Measurements from ENCODE around the gene ATL2.
"Not testable (repeated sequence)": the region's sequence is repeated elsewhere in the genome, so short reads cannot be mapped to it uniquely, and the experiment has no call there.

ATL2 gene

GRCh38 chr2:38322224-38322914 lies 54.7 kb downstream of the ATL2 start:
- no peak for DNase-seq

- not testable (repeated sequence) for DNase-seq
Observed at GRCh38 chr2:38319240-38319639, 57.8 kb downstream of the ATL2 start.

DNA sequence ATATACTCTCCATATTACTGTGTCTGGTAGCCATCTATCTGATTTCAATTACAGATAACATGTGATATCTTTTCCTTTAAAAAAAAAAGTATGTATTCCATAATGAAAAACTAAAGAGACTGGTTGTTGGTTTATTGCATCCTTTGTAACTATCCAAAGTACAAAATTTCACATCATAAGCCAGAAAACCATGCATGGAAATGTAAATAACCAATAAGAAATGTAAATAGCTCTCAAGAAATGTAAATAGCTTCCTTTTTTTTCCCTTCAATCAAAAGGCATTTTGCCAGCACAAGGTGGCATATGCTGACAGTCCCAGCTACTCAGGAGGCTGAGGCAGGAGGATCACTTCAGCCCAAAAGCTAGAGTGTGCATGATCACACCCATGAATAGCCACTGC lies 59.3 kb downstream of the ATL2 start:
- DNase-seq: no peak

DNA sequence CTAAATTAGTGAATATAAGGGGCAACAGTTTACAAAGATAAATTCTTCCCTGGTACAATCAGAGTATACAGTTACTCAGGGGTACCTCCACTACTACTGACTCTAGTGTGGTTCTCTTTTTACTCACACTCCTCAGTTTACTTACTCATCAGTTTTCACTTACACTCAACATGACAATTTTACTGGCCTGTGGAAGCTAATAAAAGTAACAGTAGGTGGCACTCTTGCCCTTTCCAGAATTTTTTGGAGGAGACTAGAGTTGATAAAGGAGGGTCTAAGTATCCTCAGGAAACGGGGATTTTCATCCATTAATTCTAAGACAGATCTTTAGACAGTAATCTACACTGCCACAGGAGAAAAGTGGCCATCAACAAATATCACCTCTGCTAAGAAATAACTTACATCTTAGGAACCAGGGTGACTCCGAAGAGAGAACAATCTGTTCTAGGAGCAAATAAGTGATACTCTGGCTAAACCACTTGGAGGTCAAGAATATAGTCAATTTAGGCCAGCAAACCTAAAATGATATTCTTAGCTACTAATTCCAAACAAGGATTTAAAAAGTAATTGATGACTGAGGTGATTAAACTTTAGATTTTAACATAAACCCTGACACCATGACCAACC lies 61.3 kb downstream of the ATL2 start:
- peak; percentile 45 for DNase-seq

DNA sequence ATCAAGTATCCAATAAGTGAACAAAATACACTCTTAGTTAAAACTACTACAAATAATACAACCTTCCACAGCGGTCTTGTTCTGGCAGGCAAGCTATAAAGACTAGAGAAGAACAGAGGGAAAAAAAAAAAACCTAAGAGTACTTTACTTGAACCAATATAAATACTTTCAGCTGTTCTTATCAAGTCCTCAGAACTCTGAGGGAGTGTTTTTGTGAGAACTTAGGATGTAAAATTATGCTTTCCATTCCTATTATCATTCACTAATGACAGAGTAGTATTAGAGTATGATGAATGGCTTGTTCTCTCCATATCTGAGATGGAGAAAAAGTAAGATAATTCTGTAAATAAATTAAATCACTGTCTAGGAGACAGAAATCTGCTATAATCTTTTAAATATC lies 68.3 kb downstream of the ATL2 start:
- no peak for DNase-seq

DNA sequence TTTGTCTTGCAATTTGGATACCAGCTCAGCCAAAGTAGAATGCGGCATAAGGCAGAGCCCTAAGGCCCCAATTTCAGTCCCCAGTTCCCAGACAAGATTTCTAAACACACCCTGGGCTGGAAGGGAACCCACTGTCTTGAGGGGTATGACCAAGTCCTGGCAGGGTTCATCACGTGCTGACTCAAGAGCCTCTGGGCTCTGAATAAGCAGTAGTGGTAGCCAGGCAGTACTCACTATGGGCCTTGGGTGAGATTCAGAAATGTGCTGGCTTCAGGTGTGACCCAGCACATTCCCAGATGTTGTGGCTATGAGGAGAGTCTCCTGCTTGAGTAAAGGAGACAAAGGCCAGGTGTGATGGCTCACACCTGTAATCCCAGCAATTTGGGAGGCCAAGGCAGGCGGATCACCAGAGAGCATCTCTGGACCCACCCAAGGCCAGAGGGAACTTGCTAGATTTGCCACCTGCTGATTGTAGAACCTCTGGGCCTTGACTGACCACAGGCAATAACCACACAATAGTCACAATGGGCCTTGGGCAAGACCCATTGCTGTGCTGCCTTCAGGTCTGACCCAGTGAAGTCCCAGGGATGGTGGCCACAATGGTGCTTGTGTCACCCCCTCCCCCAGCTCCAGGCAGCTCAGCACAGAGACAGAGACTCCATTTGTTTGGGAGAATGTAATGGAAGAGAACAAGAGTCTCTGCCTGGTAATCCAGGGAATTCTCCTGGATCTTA lies 74.9 kb downstream of the ATL2 start:
- no peak for DNase-seq

GRCh38 chr2:38301340-38301968 lies 75.6 kb downstream of the ATL2 start:
- DNase-seq: no peak

GRCh38 chr2:38298539-38298938 lies 78.5 kb downstream of the ATL2 start:
- DNase-seq: no peak

- DNase-seq: no peak
Observed at GRCh38 chr2:38296197-38296780, 80.8 kb downstream of the ATL2 start.

DNA sequence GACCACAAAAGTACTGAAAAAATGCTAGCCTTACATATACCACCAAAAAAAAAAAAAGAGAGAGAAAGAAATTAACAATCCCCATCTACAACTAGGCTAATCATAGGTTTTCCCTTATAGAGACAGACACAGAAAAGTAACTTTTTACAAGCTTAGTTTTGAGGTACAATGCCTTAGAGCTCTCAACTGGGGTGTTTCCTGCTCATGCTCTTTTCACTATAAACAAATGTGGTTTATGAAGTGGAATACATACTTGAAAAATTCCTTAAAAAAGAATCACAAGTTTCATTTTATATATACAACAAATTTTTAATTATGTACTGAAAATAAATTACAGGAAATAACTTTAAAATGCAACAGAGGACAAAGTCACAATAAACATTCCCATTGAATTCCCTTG lies 82.5 kb downstream of the ATL2 start:
- DNase-seq: no peak

GRCh38 chr2:38293152-38293865 lies 83.8 kb downstream of the ATL2 start:
- no peak for DNase-seq

GRCh38 chr2:38290332-38290731 lies 86.7 kb downstream of the ATL2 start:
- DNase-seq: no peak

DNA sequence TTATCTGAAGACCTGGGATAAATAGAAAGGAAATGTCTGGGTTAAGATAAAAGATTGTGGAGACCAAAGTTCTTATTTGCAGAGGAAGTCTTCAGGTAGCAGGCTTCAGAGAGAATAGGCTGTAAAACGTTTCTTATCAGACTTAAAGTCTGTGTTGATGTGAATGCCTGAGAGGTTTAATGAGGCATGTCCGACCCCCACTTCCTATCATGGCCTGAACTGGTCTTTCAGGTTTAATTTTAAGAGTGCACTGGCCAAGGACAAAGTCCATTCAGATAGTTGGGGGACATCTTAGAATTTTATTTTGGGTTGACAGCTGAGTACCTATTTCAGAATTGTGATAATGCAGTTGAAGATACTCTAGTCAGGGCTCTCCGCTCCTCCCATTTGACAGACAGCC lies 92.1 kb downstream of the ATL2 start:
- DNase-seq: no peak

GRCh38 chr2:38281095-38281742 lies 95.9 kb downstream of the ATL2 start:
- DNase-seq: no peak

- DNase-seq: peak; percentile 12
Observed at GRCh38 chr2:38279201-38279600, 97.9 kb downstream of the ATL2 start.

GRCh38 chr2:38278117-38278438 lies 99.0 kb downstream of the ATL2 start:
- not testable (repeated sequence) for DNase-seq

DNA sequence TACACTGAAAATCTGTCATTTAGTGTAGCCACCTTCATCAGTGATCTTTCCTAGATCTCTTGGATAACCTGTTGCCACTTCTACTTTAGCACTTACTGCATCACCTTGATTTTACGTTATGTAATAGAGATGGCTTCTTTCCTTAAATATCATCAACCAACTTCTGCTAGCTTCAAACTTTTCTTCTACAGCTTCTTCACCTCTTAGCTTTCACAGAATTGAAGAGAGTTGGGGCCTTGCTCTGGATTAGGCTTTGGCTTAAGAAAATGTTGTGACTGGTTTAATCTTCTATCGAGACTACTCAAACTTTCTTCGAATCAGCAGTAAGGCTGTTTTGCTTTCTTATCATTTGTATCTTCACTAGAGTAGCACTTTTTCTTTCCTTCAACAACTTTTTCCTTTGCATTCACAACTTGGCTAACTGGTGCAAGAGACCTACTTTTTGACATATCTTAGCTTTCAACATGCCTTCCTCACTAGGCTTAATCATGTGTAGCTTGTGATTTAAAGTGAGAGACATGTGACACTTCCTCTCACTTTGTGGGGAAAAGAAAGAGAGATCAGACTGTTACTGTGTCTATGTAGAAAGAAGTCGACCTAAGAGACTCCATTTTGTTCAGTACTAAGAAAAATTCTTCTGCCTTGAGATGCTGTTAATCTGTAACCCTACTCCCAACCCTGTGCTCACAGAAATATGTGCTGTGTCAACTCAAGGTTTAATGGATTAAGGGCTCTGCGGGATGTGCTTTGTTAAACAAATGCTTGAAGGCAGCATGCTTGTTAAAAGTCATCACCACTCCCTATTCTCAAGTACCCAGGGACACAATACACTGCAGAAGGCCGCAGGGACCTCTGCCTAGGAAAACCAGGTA lies 99.6 kb downstream of the ATL2 start:
- DNase-seq: no peak

GRCh38 chr2:38274286-38275276 lies 102.5 kb downstream of the ATL2 start:
- DNase-seq: peak; percentile 80

- peak; percentile 18 for DNase-seq
Observed at GRCh38 chr2:38271697-38272096, 105.4 kb downstream of the ATL2 start.

DNA sequence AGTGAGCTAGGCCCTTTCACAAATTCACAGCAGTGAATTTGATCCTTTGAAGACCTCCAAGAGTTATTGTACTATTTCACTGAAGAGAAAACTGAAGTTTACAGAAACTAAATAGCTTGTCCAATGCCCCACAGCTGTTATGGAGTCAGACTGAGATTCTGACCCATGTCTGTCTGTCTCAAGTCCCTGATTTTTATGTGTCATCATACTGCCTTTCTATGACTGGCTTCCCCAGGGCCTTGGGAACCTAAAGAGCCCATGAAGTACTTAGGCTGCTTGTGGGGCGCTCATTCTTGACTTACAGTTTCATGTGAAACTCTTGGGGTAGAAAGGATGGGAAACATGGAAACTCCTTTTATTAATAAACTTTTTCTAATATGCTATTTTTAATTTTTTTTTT lies 107.7 kb downstream of the ATL2 start:
- DNase-seq: no peak
